NCI-H2196 treated with DMSO at 0.1 percent for 48 hours (cell line): ENCODE data around the gene SLC15A1.

ENCODE experiments used
- DNase-seq: peaks from one replicate; lab custom pipeline; 2025; ENCODE audit not compliant: unreplicated experiment; lab: John Stamatoyannopoulos, UW

Gene SLC15A1, protein sequence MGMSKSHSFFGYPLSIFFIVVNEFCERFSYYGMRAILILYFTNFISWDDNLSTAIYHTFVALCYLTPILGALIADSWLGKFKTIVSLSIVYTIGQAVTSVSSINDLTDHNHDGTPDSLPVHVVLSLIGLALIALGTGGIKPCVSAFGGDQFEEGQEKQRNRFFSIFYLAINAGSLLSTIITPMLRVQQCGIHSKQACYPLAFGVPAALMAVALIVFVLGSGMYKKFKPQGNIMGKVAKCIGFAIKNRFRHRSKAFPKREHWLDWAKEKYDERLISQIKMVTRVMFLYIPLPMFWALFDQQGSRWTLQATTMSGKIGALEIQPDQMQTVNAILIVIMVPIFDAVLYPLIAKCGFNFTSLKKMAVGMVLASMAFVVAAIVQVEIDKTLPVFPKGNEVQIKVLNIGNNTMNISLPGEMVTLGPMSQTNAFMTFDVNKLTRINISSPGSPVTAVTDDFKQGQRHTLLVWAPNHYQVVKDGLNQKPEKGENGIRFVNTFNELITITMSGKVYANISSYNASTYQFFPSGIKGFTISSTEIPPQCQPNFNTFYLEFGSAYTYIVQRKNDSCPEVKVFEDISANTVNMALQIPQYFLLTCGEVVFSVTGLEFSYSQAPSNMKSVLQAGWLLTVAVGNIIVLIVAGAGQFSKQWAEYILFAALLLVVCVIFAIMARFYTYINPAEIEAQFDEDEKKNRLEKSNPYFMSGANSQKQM

DNA sequence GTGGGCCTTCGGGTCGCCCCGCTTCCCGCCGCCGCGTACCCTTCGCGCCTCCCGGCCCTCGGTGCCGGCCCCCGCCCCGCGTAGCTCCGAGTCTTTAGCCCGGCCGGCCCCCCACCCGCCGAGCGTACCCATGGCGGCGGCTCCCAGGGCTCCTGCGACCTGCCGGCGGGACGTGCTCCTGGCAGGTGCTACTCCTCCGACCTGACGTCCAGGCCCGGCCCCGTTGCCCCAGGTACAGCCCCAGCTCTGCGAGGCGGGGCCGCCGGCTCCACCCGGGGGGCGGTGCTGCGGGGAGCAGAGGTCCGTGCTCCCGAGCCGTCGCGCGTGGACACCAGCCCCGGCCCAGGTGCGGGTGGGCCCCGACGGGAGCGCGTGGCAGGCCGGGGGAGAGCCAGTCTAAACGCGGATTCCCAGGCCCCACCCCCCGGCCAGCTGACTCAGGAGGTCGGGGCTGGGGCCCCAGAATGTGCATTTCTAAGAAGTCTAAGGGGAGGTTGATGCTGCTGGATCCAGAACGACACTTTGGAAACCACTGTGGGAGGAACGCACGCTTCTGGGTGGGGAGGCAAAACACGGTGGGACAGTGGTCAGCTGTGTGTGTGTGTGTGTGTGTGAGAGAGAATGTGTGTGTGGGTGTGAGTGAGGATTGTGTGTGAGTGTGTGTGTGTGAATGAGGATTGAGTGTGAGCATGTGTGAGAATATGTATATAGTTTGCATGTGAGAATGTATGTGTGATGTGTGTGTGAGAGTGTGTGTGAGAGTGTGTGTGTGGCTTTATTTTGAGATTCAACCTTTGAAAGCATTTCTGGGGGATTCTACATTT is at the start of gene SLC15A1:
Gene SLC15A1 (minus strand): TSS at position 206 of the 824 bp plus-strand sequence. CDS start 74 bp downstream, at position 132.
- no peak for DNase-seq

DNA sequence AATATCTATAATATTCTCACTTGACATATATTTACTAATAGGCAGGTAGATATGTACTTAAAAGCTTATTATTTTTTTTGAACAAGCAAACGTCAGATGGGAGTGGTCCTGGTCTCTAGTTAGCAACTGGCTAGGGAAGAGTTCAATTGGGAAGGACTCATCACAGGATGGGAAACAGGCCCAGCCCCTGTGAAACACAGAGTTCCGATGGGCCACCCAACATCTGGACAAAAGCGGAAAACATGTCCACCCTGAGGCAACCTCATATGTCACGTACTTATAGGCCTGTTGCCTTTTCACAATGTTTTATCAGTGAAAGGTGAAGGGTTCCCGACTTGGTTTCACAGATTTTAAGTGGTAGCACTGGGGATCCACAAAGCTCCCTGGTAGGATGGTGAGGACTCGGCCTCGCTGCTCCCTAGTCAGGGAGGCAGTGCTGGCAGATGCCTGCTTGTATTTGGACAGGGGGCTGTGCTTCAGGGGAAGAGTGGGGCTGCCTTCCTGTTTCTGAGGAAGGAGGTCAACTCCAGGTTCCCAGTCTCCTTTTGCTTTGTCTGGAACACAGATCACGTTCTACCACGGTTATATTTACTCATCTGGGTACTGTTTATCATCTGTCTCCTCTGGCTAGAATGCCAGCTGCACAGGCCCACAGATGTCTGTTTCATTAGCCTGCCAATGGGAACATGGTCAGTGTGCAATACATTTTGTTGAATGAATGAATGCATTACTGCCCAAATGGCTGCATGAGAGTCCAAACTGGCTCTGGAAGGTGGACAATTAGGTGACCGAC is 49.4 kb upstream of the SLC15A1 start:
- no peak for DNase-seq

DNA sequence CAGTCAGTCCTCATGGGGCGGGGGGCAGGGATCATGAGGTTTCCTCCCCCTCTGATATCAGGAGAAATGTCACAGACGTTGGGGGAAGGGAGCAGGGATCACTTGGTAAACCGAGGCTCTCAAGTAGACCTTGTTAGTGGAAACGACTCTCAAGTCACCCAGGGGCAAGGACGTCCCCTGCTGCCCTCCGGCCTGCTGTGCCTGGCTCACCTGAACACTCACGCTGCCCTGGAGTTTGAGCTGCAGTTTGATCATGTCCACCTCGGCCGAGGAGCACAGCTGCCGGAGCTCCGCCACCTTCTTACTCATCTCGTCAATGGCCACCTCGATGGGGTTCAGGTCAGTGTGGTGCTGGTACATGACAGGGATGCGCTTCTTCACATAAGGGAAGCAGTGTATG is 47.6 kb upstream of the SLC15A1 start:
- DNase-seq = no peak

DNA sequence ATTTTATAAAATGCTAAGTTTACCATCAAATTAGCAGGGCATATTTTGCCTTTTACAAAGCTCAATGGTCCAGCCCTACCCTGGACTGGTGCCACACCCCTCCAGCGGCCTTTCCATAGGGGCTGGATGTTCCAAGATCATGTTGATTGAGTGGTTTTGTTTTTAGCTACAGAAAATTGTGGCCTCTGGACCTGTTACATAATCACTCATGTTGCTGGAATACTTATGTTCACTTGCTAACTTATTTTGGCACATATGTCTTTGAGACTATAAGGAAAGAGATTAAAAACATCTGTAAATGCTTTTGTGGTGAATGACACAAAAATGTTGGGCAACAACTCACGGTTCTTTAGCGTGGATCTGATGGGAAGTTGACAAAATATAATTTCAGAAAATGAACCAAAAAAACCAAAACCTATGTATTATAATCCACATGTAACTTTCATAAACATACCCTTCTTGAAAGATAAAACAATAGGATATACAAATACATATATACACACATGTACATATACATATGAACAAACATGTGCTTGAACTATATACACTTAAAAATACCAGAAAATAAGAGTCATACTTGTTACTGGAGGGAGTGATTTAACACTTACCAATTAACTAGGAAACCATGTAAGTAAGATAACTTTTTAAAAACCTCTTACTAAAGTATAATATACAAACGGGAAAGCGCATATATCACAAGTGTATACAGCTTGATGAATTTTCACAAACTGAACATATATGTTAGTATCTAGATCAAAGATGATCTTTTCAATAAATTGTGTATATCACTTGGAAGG is 46.6 kb upstream of the SLC15A1 start:
- no peak for DNase-seq

DNA sequence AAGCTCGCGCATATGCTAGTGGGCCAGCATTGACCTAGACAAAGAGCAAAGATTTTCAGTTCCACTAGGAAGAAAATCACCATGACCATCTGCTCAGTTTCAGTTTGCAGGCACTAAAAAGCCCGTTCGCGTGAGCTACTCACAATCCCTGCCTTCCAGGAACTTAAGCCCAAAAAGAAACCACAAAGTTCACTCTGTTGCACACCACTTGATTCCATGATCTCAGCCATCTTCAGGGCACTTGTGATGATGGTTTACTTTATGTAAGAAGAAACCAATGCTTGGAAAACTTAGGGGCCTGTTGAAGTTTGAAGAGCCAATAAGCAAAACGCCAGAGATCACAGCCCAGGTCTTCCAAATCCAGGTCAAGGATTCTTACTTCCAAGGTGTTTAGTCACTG is 45.0 kb upstream of the SLC15A1 start:
- no peak for DNase-seq

DNA sequence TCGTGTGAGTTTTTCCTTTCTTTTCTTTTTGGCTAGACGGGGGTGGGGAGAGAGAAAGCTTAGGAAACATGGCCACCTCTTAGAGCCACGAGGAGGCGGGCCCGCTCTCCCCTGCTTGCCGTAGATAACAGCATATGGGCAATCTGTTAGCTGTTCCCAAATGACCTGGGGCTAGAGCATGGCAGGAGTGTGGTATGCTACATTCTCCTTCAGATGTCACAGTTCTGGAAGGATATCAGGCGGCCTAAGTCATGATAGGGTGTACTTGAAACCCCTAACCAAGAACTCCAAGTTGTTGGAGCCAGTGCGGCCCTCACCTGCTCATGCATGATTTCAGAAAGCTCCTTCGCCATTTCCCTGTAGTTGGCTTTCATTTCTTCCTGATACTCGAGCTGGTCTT is 44.3 kb upstream of the SLC15A1 start:
- no peak for DNase-seq

DNA sequence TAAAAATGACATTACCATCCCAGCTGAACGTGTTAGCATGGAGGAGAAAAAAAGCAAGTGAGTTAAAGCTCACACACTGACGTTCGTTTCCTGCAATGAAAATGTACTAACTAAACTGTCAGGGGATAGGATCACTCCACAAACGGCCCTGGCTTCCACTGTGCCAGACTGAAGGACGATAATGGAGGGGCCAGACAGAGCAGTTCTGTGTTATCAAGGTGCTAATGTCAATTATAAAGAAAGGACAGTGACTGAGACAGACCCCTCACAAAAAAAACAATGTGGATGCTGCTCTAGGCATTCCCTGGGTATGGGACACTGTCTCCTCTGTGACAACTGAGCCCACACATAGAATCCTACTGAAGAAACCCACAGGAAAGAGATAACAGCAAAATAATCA is 43.7 kb upstream of the SLC15A1 start:
- no peak for DNase-seq

DNA sequence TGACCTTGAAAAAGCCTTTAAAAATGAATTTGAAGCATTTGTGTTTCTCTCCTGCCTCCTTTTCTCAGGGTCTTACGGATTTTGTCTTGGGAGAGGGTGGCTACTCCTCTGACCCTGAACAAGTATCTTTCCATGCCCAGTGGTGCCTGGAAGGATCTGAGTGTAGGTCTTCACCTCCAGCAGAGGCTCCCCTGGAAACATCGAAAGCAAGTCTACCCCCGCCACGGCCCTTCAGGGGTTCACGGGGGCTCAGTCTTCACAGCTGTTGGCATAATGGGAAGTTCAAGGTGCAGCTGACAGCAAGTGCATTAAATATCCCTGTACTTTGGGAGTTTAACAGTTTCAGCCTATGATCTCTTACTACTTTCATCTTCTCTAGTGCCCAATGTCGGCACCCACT is 42.7 kb upstream of the SLC15A1 start:
- no peak for DNase-seq

DNA sequence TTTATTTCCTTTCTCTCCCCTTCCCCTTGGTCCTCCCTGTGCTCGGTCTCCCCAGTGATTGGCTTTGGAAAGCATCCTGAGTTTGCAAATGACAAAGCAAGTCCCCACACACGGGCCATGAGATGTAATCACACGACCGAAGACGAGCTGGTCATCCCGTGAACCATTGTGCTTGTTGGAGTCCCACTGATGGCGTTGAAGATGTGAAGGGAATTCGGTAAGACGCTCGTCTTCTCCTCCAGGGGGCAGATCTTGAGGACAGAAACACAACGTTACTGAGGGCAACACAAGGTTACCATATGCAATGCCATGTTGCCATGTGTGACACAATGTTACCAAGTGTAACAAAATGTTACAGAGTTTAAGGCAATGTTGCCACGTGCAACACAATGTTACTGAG is 42.0 kb upstream of the SLC15A1 start:
- no peak for DNase-seq

DNA sequence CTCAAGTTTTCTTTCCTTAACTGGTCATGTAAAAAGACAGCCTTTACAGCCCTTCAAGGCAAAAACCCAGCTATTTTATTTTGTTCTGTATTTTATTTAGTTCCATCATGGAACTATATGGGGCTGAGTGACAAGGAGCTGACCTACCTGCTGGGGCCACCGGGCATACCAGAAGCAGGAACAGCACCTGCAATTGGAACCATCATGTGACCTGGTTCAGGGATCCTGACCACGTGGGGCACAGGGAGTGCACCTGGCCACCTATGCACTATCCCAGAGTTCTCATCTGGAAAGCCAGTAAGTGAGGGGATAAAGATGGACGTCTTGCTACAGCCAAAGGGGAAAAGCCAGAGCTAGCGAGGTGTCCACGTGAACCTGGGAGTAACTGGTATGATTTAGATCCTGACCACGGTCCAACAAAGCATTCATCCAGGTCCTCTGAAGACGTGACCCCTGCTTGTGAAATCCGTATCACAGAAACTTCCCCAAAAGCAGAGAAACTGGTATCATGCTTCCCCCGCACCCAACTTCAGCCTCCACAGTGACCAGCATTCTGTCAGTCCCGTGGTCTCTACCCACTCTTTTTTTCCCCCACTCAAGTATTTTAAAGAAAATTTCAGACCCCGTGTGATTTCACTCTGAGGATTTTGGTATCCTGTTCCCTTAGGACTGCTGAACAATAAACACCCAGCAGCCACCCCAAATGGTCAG is 40.5 kb upstream of the SLC15A1 start:
- no peak for DNase-seq

DNA sequence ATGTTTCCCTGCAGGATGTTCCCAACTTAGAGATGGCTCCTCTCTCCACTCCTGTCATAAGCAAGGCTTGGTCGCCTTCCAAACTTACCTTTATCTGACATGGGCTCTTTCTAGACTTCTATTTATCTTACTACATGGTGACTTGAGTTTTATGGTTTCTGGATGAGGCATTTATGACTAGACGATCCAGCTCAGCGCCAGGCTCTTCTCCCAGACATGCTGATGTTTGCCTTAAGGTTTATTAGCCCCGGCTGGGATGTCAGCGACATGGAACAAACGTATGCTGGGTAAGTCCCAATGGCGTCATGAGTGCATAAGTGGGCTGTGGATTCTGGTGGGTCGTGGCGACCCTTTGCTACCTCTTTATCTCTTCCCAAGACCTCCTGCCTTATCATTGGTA is 39.8 kb upstream of the SLC15A1 start:
- DNase-seq = no peak

DNA sequence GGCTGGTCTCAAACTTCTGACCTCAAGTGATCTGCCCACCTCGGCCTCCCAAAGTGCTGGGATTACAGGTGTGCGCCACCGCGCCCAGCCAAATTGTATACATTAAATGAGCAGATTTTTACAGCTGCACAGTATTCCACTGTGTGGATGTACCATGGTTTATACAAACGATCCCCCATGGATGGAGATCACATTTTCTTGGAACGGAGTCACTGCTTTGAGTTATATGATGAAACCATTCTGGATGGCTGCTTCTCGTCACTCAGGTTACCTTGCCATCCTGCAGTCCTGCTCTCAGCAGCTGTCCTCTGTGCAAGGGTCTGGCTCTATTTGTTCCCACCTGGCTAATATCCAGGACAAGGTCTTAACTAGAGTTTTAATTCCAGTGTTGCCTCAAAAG is 39.1 kb upstream of the SLC15A1 start:
- DNase-seq = no peak

DNA sequence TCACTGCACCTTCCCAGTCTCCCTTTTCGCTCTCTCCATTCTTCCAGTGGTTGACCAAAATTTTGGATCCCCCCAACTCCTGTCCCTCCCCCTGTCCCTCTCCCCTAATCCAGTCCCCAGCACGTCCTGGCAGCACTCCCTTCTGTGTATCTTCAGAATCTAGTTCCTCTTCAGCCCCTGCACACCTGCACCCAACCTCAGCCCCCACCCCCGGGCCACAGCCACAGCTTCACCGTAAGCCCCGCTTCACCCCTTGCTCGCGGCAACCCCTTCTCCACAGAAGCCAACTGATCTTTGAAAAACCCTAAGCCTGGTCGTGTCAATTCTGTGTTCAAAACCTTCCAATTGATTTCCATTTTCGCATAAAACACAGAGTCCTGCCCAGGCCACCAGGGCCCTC is 35.5 kb upstream of the SLC15A1 start:
- no peak for DNase-seq

DNA sequence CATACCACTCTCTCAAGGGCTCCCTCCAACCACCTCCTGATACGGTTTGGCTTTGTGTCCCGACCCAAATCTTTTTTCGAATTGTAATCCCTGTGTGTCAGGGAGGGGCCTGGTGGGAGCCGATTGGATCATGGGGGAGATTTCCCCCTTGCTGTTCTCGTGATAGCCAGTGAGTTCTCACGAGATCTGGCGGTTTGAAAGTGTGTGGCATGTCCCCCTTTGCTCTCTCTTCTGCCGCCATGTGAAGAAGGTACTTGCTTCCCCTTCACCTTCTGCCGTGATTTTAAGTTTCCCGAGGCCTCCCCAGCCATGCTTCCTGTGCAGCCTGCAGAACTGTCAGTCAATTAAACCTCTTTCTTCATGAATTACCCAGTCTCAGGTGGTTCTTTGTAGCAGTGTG is 34.7 kb upstream of the SLC15A1 start:
- no peak for DNase-seq

DNA sequence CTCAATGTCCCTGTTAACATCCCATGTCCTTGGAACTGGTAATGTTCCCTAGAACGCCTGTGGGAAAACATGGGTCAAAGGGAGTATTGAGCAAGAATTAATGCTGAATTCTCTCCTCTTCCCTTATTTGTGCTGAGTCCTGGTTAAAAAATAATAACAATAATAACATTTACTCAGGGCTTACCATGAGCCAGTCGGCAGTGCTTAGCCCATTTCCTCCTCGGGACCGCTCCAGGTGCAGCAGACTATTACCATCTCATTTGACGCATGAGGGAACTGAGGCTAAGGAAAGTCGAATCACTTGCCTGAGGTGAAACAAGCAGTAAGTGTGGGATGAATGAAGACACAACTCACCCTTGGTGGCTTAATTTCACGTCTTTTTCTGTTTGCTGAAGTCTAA is 33.6 kb upstream of the SLC15A1 start:
- DNase-seq = no peak

DNA sequence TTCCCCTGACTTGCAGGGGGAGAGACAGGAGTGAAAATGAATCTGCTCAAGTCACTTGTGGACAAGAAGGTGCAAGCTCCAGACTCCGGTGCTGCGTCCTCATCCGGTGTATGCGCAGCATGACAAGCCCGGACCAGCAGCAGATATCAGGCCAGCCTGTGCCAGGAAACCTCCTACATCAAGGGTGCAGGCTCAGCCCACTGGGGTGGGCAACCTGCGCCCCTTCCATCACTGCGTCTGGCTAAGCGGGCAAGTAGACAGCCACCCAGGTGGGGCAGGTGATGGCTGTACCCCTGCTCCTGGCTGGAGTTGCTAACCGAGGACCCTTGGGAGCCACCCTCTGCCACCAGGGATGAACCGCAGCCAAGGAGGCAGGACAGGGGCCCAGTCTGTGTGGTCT is 32.9 kb upstream of the SLC15A1 start:
- DNase-seq = no peak

DNA sequence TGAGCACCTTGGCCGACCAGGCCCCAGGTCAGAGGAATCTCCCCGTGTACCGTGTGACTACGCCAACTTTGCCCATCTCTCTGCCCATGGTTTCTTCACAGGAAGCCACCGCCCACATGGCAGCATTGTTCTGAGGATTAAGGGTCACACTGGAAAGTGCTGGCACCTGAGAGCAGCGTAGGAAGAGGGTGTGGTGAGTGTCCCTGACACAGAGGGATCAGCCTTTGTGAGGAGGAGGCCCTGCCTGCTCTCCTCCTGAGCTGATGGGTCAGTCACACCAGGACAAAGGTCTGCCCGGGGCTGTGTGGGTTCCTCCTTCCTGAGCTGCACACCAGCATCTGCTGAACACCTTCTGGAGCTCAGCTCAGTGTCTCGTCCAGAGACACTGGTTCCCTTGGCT is 32.2 kb upstream of the SLC15A1 start:
- DNase-seq = no peak

DNA sequence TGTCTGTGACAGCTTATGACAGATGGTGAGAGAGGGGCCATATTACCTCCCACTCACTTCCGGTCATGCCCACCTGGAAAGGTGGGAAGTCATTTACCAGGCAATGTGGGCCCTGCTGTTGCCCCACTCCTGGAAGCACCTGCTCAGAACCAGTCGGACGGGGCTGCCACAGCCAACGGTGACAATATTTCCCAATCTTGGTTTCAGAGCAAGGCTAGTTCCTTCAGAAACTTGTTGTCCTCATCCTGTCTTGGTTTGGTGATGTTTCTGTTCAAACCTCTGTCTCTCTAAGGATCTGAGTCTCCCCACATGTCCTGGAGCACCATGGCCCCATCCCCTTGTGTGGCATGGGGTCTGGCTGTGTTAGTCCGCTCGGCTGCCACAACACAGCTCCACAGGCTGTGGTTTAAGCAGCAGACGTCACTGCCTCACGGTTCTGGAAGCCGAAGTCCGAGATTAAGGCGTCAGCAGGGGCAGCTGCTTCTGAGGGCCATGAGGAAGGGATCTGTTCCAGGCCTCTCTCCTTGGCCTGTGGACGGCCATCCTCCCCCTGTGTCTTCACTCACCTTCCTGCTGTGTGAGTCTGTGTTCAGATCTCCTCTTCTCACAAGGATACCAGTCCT is 31.5 kb upstream of the SLC15A1 start:
- no peak for DNase-seq

DNA sequence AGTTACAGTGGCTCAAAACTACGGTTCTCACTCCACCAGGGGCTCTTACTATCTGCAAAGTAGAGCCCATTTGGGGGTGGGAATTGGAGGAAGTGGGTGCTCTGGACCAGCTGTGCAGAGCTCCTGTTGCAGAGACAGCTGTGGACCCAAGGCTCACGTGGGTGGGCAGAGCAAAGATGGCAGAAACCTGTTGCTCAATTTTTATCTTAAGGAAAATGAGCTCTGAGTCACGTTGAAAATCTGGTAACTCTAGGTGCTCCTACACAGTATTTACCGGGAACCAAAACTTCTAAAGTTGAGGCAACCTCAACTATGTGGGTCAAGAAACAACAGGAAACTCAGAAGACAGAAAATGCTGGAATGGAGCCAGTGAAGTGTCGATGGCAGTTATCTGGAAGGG is 30.2 kb upstream of the SLC15A1 start:
- no peak for DNase-seq
